ENCODE measurements around the gene STK38L. TPM values are rescaled to one million over a fixed set of nuclear protein-coding genes. Genes with fewer than 3 reads are reported as not detected.

STK38L gene
- total and polyA plus RNA-seq, 2 of the 8 experiments (the other 6 are each of a cell fraction or from before 2014, with no cell fraction given) = 8.1 to 63.6 TPM

GRCh38 chr12:27366621-27367020 is 122.5 kb downstream of the STK38L start:
- Histone ChIP-seq H3K4me1 (replicated peaks in 1 of 4; ENCODE audit: control insufficient read depth in 3 of 4, insufficient read depth in 4 of 4, low read length in 3 of 4) (no peaks in the 10 kb centered on the region), H4K91ac (replicated peaks; ENCODE audit: insufficient read length, low read length) (no peak overlapping the region), H3K56ac (replicated peaks; ENCODE audit: insufficient read length, low read depth, low read length) (no peak overlapping the region), H3K27ac (ENCODE audit: low read depth, low read length) (no peak overlapping the region), H3K23ac (ENCODE audit: insufficient read length) (no peak overlapping the region), H2AFZ (ENCODE audit: low read length) (no peak overlapping the region), H4K8ac (ENCODE audit: extremely low read depth, insufficient read depth, low read length) (no peak overlapping the region), H2BK20ac (ENCODE audit: low read length) (no peak overlapping the region), H3K4me2 (ENCODE audit: insufficient read depth in 1 of 2, low read depth in 2 of 2, low read length in 2 of 2) (no peak overlapping the region), H3K14ac (ENCODE audit: insufficient read length) (no peak overlapping the region), H3K36me3 (ENCODE audit: control insufficient read depth in 2 of 4, insufficient read depth in 4 of 4, low read length in 3 of 4) (peaks cover 2 to 5% (median 3%) of the 10 kb centered on the region in 4 experiments; a peak in 4 of 8 replicates), H4K20me1 (replicated peaks in 1 of 2; ENCODE audit: control insufficient read depth in 1 of 2, insufficient read depth in 2 of 2, low read length in 2 of 2) (no peaks in the 10 kb centered on the region), H2AK5ac (ENCODE audit: low read depth, low read length) (no peak overlapping the region), H3K18ac (ENCODE audit: extremely low read depth, low read length) (no peak overlapping the region), H2BK15ac (ENCODE audit: low read length) (no peak overlapping the region), H3K9ac (replicated peaks in 1 of 4; ENCODE audit: extremely low read depth in 1 of 4, low read depth in 3 of 4, low read length in 3 of 4) (no peak overlapping the region), H2BK5ac (ENCODE audit: low read depth, low read length) (no peak overlapping the region), H2BK12ac (ENCODE audit: low read depth, low read length) (no peak overlapping the region), H2BK120ac (replicated peaks; ENCODE audit: low read depth, low read length) (no peak overlapping the region), H3K27me3 (replicated peaks in 1 of 4; ENCODE audit: control insufficient read depth in 3 of 4, extremely low read depth in 1 of 4, insufficient read depth in 3 of 4, low read length in 3 of 4) (no peaks in the 10 kb centered on the region), H3K23me2 (ENCODE audit: low read depth, low read length) (no peaks in the 10 kb centered on the region), H3K4me3 (ENCODE audit: extremely low read depth in 1 of 4, insufficient read depth in 2 of 4, low read depth in 3 of 4, low read length in 4 of 4) (no peak overlapping the region), H4K5ac (ENCODE audit: insufficient read length, low read depth, low read length) (no peak overlapping the region), H3K79me2 (ENCODE audit: control insufficient read depth in 1 of 2, insufficient read depth in 2 of 2, low read length in 2 of 2) (no peaks in the 10 kb centered on the region; a peak in 1 of 4 replicates), H3K9me3 (ENCODE audit: insufficient read depth in 2 of 2, low read depth in 1 of 2, low read length in 1 of 2) (no peaks in the 10 kb centered on the region), H3K4ac (replicated peaks; ENCODE audit: insufficient read length, low read depth, low read length) (no peak overlapping the region), H3K79me1 (ENCODE audit: low read depth, low read length) (no peaks in the 10 kb centered on the region; the same call in 1 of the 2 replicates)
- no peak for DNase-seq (ENCODE audit: low read depth in 1 of 2, low spot score in 2 of 2)
- ChIA-PET POLR2A (ENCODE audit: partially characterized antibody) (no interaction called here), CTCF (ENCODE audit: partially characterized antibody) (interaction anchor here (1.4 kb wide), 1 partner anchor 14 kb away, joined by 9 read pairs; no protein-coding TSS in a partner anchor)
- FAIRE-seq = no peak
- TF ChIP-seq BCL11A (IDR thresholded peaks at IDR 0.05; ENCODE audit: low read depth in 2 of 2, low read length in 2 of 2) = no peak
- no peak for TF ChIP-seq EP300 (IDR thresholded peaks at IDR 0.05; ENCODE audit: borderline replicate concordance in 1 of 2, low read depth in 2 of 2, low read length in 2 of 2)
- TF ChIP-seq CBX8 (IDR thresholded peaks at IDR 0.05; ENCODE audit: borderline replicate concordance, low read depth, low read length) = no peak
- no peak for TF ChIP-seq SP2 (IDR thresholded peaks at IDR 0.05; ENCODE audit: low read length)
- no peak for TF ChIP-seq SAP30 (IDR thresholded peaks at IDR 0.05; ENCODE audit: insufficient read depth, insufficient replicate concordance, low read length)
- TF ChIP-seq NRF1 (IDR thresholded peaks at IDR 0.05; ENCODE audit: low read depth, low read length) = no peak
- no peak for TF ChIP-seq GTF2F1 (IDR thresholded peaks at IDR 0.05; ENCODE audit: borderline replicate concordance, low read depth, low read length)
- TF ChIP-seq SIX5 (IDR thresholded peaks at IDR 0.05; ENCODE audit: low read depth, low read length) = no peak
- no peak for TF ChIP-seq BACH1 (IDR thresholded peaks at IDR 0.05; ENCODE audit: low read length)
- no peak for TF ChIP-seq BRCA1 (IDR thresholded peaks at IDR 0.05; ENCODE audit: low read depth, low read length)
- TF ChIP-seq JUN (IDR thresholded peaks at IDR 0.05; ENCODE audit: low read depth, low read length) = no peak
- WGBS, 2 experiments (ENCODE audit: extremely low coverage in 1 of 2, insufficient coverage in 1 of 2, insufficient read length in 1 of 2, insufficient replicate concordance in 2 of 2, low coverage in 1 of 2, low lambda C conversion rate in 2 of 2, missing lambda C conversion rate in 1 of 2) = 97% methylated on average over 3 of the region's 3 CpGs; no CpG with 5 or more reads in 1 of the 2 experiments

All from H1 (cell line).